Endodermal cell (in vitro differentiated cells): ENCODE measurements around the gene YWHAE. TPM values are rescaled to one million over a fixed set of nuclear protein-coding genes. Genes with fewer than 3 reads are reported as not detected.
"Not testable (repeated sequence)": the region's sequence is repeated elsewhere in the genome, so short reads cannot be mapped to it uniquely, and the experiment has no call there.

Source experiments
- DNase-seq: peaks from one replicate; pipeline ENCODE4 v3.0.0-alpha.2; 2017
- H3K27ac ChIP-seq: 2 replicates; pipeline ENCODE4 v1.5.1; 2013; ENCODE audit warnings: mild to moderate bottlenecking, low read depth, low read length, moderate library complexity
- H3K27me3 ChIP-seq: 2 replicates; pipeline ENCODE4 v1.6.1; 2013; ENCODE audit warnings: mild to moderate bottlenecking, low read length, moderate library complexity; ENCODE audit not compliant: insufficient read depth, control insufficient read depth, poor library complexity, severe bottlenecking
- H3K36me3 ChIP-seq: 2 replicates; pipeline ENCODE4 v1.7.0; 2013; ENCODE audit warnings: mild to moderate bottlenecking, low read length, moderate library complexity; ENCODE audit not compliant: control insufficient read depth, insufficient read depth
- H3K4me1 ChIP-seq: one replicate; pipeline ENCODE4 v1.7.0; 2013; ENCODE audit warnings: low read length; ENCODE audit not compliant: control insufficient read depth, insufficient read depth
- H3K4me3 ChIP-seq: 2 replicates; pipeline ENCODE4 v1.5.1; 2013; ENCODE audit warnings: mild to moderate bottlenecking, low read length, moderate library complexity
- H3K9ac ChIP-seq: 2 replicates; pipeline ENCODE4 v1.6.1; 2013; ENCODE audit warnings: mild to moderate bottlenecking, low read length, moderate library complexity; ENCODE audit not compliant: poor library complexity, severe bottlenecking; ENCODE audit errors: extremely low read depth
- H3K9me3 ChIP-seq: 2 replicates; pipeline ENCODE4 v1.6.1; 2013; ENCODE audit warnings: mild to moderate bottlenecking, low read length, moderate library complexity; ENCODE audit not compliant: control insufficient read depth
- H3K27ac Mint-ChIP-seq: 2 replicates; pipeline ENCODE4 v1.8.0; 2020; ENCODE audit warnings: mixed read lengths
- H3K27me3 Mint-ChIP-seq: 2 replicates; pipeline ENCODE4 v1.8.0; 2021; ENCODE audit warnings: mild to moderate bottlenecking, mixed read lengths; ENCODE audit not compliant: insufficient read depth
- H3K36me3 Mint-ChIP-seq: 2 replicates; pipeline ENCODE4 v1.8.0; 2020; ENCODE audit warnings: low read depth, mixed read lengths
- H3K4me1 Mint-ChIP-seq: 2 replicates; pipeline ENCODE4 v1.8.0; 2020; ENCODE audit warnings: mixed read lengths
- H3K4me3 Mint-ChIP-seq: 2 replicates; pipeline ENCODE4 v1.8.0; 2020; ENCODE audit warnings: mild to moderate bottlenecking, moderate library complexity, mixed read lengths
- H3K9me3 Mint-ChIP-seq: 2 replicates; pipeline ENCODE4 v1.8.0; 2020; ENCODE audit warnings: mild to moderate bottlenecking, mixed read lengths
- CTCF ChIP-seq: fragments of 200-600 bp; sonication (generic); conservative IDR thresholded peaks from 2 replicates; pipeline ENCODE4 v1.5.0; 2021; ENCODE audit warnings: antibody characterized with exemption, mild to moderate bottlenecking
- WGBS, 2 experiments: methylation state at CpG; one replicate each; pipeline versions ENCODE4 v1.1.5 to v1.1.7; 2013; ENCODE audit warnings: missing lambda C conversion rate in 2 of 2, mixed read lengths in 1 of 2; ENCODE audit not compliant: insufficient coverage in 1 of 2, insufficient read length in 1 of 2; 5-methylcytosine and 5-hydroxymethylcytosine counted together
- total RNA-seq, 2 donors: library from RNA; stranded (reverse); fragmentation: NEBNext Ultra II Directional in 1 of 2; extraction: Animal tissue kit (Norgen Biotek cat#: 25700) in 1 of 2; gene quantifications; 2 replicates in 1 of 2; 3 replicates in 1 of 2; pipeline ENCODE4 v1.2.1, GENCODE V29; 2021

Gene YWHAE
- total RNA-seq, 2 donors from 2014 or later, result 1,225 to 1,349 TPM

- peaks cover 30% of the 10 kb centered on the region for H3K4me1 Mint-ChIP-seq
- H3K27ac Mint-ChIP-seq, result peak overlapping the region; percentile 71
- Histone ChIP-seq H3K9ac (no peak overlapping the region), H3K4me1 (no peaks in the 10 kb centered on the region), H3K27ac (no peak overlapping the region), H3K4me3 (no peak overlapping the region), H3K27me3 (no peaks in the 10 kb centered on the region), H3K36me3 (peaks cover 71% of the 10 kb centered on the region), H3K9me3 (no peaks in the 10 kb centered on the region)
- H3K36me3 Mint-ChIP-seq, result peaks cover 24% of the 10 kb centered on the region
- TF ChIP-seq CTCF, result no peak
- 95% methylated on average over 6 to 9 of the region's 11 CpGs for WGBS, 2 experiments
- H3K9me3 Mint-ChIP-seq, result no peaks in the 10 kb centered on the region
- H3K27me3 Mint-ChIP-seq, result no peaks in the 10 kb centered on the region
- H3K4me3 Mint-ChIP-seq, result no peak overlapping the region
- no peak for DNase-seq
Observed at GRCh38 chr17:1379208-1379929, 20.7 kb downstream of the YWHAE start.

- H3K4me3 Mint-ChIP-seq, H3K27me3 Mint-ChIP-seq, DNase-seq, H3K27me3 ChIP-seq, H3K27ac ChIP-seq, H3K4me3 ChIP-seq, H3K9me3 ChIP-seq, H3K4me1 ChIP-seq, H3K27ac Mint-ChIP-seq, H3K9me3 Mint-ChIP-seq, H3K9ac ChIP-seq: not testable (repeated sequence)
- 94 to 96% methylated on average over 8 to 10 of the region's 10 CpGs for WGBS, 2 experiments
- Mint-ChIP-seq H3K4me1 (peaks cover 31% of the 10 kb centered on the region), H3K36me3 (peaks cover 33% of the 10 kb centered on the region)
- H3K36me3 ChIP-seq, result peaks cover 73% of the 10 kb centered on the region
Observed at GRCh38 chr17:1378476-1378860, 21.6 kb downstream of the YWHAE start.

DNA sequence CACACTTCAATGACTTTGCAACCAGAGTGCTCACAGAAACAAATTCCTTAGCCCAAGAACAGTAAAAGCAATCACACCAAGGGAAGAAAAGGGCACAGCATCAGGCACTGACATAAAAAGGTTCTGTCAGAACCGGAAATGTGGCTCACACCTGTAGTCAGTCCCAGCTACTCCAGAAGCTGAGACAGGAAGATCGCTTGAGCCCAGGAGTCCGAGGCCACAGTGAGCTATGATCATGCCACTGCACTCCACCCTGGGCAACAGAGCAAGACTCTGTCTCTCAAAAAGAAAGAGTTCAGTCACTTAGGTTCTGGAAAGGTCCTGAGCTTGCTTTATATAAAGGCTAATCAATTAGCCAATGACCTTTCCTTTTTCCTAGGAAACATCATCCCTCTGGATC lies 22.7 kb downstream of the YWHAE start:
- Mint-ChIP-seq H3K4me3 (no peak overlapping the region), H3K4me1 (peaks cover 33% of the 10 kb centered on the region), H3K36me3 (peaks cover 38% of the 10 kb centered on the region), H3K9me3 (no peaks in the 10 kb centered on the region), H3K27me3 (no peaks in the 10 kb centered on the region), H3K27ac (peak overlapping the region; percentile 21)
- no peaks in the 10 kb centered on the region for H3K27me3 ChIP-seq
- no peak overlapping the region for H3K9ac ChIP-seq
- TF ChIP-seq CTCF, result no peak
- H3K4me1 ChIP-seq, result no peaks in the 10 kb centered on the region
- no peak for DNase-seq
- no peak overlapping the region for H3K4me3 ChIP-seq
- H3K36me3 ChIP-seq, result peaks cover 76% of the 10 kb centered on the region
- no peak overlapping the region for H3K27ac ChIP-seq
- H3K9me3 ChIP-seq, result no peaks in the 10 kb centered on the region
- WGBS, 2 experiments, result 90 to 98% methylated on average over 3 of the region's 3 CpGs
